B cell (primary cell): Measurements from ENCODE around the gene BSND. TPM values are rescaled to one million over a fixed set of nuclear protein-coding genes. Genes with fewer than 3 reads are reported as not detected.

ENCODE experiments used
- ATAC-seq: fragments of 200-7000 bp; cut with Tn5 transposase; one replicate; pipeline ENCODE4 v1.10.0; 2021; ENCODE audit warnings: low read depth, mild to moderate bottlenecking, moderate number of reproducible peaks, moderate library complexity
- CTCF ChIA-PET: fragments of 350-600 bp; sonication (Branson Sonifier 250); formaldehyde crosslinking; loops from one replicate; lab custom pipeline; 2021; ENCODE audit warnings: antibody characterized with exemption, inconsistent platforms; lab: Charles Lee
- POLR2A ChIA-PET: fragments of 350-600 bp; sonication (Branson Sonifier 250); formaldehyde crosslinking; loops from one replicate; lab custom pipeline; 2021; ENCODE audit warnings: antibody characterized with exemption; lab: Charles Lee
- DNase-seq: peaks from one replicate; pipeline ENCODE4 v3.0.0; 2013
- H2AFZ ChIP-seq: 2 replicates; pipeline ENCODE4 v1.6.1; 2012; ENCODE audit warnings: mild to moderate bottlenecking, low read depth, low read length; ENCODE audit not compliant: insufficient read depth, poor library complexity, severe bottlenecking
- H3K27ac ChIP-seq, 2 donors: 1 replicate in 1 of 2; 2 replicates in 1 of 2; pipeline ENCODE4 v1.5.1; 2012 to 2013; ENCODE audit warnings: low read length in 2 of 2, mild to moderate bottlenecking in 2 of 2, moderate library complexity in 1 of 2
- H3K27me3 ChIP-seq, 4 experiments: fragments of 200-600 bp in 1 of 4; sonication (generic) in 1 of 4; replicated peaks in 1 of 4; 1 replicate in 2 of 4; 2 replicates in 2 of 4; pipeline versions ENCODE4 v1.6.1 to v1.7.0; 2013 to 2016; ENCODE audit warnings: low read length in 3 of 4, mild to moderate bottlenecking in 2 of 4, mixed read lengths in 1 of 4, moderate library complexity in 1 of 4; ENCODE audit not compliant: insufficient read depth in 4 of 4, control insufficient read depth in 3 of 4; ENCODE audit errors: control extremely low read depth in 1 of 4
- H3K36me3 ChIP-seq, 2 experiments: replicated peaks in 1 of 2; 1 replicate in 1 of 2; 2 replicates in 1 of 2; pipeline versions ENCODE4 v1.6.1 to v1.7.1; 2013; ENCODE audit warnings: low read length in 1 of 2; ENCODE audit not compliant: insufficient read depth in 2 of 2, control insufficient read depth in 1 of 2; ENCODE audit errors: control extremely low read depth in 1 of 2, extremely low read depth in 1 of 2
- H3K4me1 ChIP-seq, 2 donors: fragments of 200-600 bp in 1 of 2; sonication (generic) in 1 of 2; 1 replicate in 1 of 2; 2 replicates in 1 of 2; pipeline versions ENCODE4 v1.5.1 to v1.6.1; 2013 to 2017; ENCODE audit warnings: low read length in 2 of 2; ENCODE audit not compliant: control insufficient read depth in 2 of 2, insufficient read depth in 2 of 2
- H3K4me2 ChIP-seq: replicated peaks from 2 replicates; pipeline ENCODE3; 2012; ENCODE audit warnings: mild to moderate bottlenecking, low read depth, low read length; ENCODE audit not compliant: poor library complexity, severe bottlenecking
- H3K4me3 ChIP-seq, 5 experiments: fragments of 200-600 bp in 1 of 5; sonication (generic) in 1 of 5; 1 replicate in 3 of 5; 2 replicates in 2 of 5; pipeline versions ENCODE4 v1.5.1 to v1.7.0; 2011 to 2016; ENCODE audit warnings: low read length in 4 of 5, mild to moderate bottlenecking in 4 of 5, low read depth in 2 of 5, control low read depth in 1 of 5, moderate library complexity in 1 of 5; ENCODE audit not compliant: insufficient read depth in 1 of 5; ENCODE audit errors: control extremely low read depth in 1 of 5, extremely low read depth in 1 of 5
- H3K79me2 ChIP-seq: fragments of 200-600 bp; sonication (generic); one replicate; pipeline ENCODE4 v1.6.0; 2016; ENCODE audit warnings: low read length; ENCODE audit not compliant: control insufficient read depth, insufficient read depth
- H3K9ac ChIP-seq: fragments of 200-600 bp; sonication (generic); 2 replicates; pipeline ENCODE4 v1.6.1; 2017; ENCODE audit warnings: mild to moderate bottlenecking, low read length, moderate library complexity
- H3K9me3 ChIP-seq, 3 donors: one replicate each; pipeline versions ENCODE4 v1.6.1 to v1.7.1; 2013; ENCODE audit warnings: low read length in 2 of 3; ENCODE audit not compliant: control insufficient read depth in 2 of 3, insufficient read depth in 1 of 3; ENCODE audit errors: control extremely low read depth in 1 of 3
- H4K20me1 ChIP-seq: 2 replicates; pipeline ENCODE4 v1.6.0; 2012; ENCODE audit warnings: mild to moderate bottlenecking, low read length; ENCODE audit not compliant: insufficient read depth, control insufficient read depth, poor library complexity, severe bottlenecking
- H3K27ac Mint-ChIP-seq: one replicate; pipeline ENCODE4 v1.8.0; 2021; ENCODE audit warnings: mixed read lengths
- H3K27me3 Mint-ChIP-seq: one replicate; pipeline ENCODE4 v1.8.0; 2021; ENCODE audit warnings: mixed read lengths
- H3K4me1 Mint-ChIP-seq: one replicate; pipeline ENCODE4 v1.8.0; 2021; ENCODE audit warnings: mixed read lengths
- H3K4me3 Mint-ChIP-seq: one replicate; pipeline ENCODE4 v1.8.0; 2021; ENCODE audit warnings: mixed read lengths
- H3K9me3 Mint-ChIP-seq: one replicate; pipeline ENCODE4 v1.8.0; 2022; ENCODE audit warnings: mixed read lengths; ENCODE audit not compliant: insufficient read depth
- CTCF ChIP-seq: fragments of 200-600 bp; IDR thresholded peaks from one replicate; pipeline ENCODE4 v1.8.0; 2022; ENCODE audit warnings: antibody characterized with exemption, mild to moderate bottlenecking
- EZH2 ChIP-seq: IDR thresholded peaks from 2 replicates; pipeline ENCODE4 v1.6.1; 2012; ENCODE audit warnings: borderline replicate concordance, low read depth, mild to moderate bottlenecking, moderate library complexity, low read length; ENCODE audit not compliant: insufficient read depth, poor library complexity, severe bottlenecking
- WGBS: methylation state at CpG from one replicate; pipeline ENCODE4 v1.1.5; 2013; ENCODE audit warnings: missing lambda C conversion rate; ENCODE audit not compliant: insufficient coverage; 5-methylcytosine and 5-hydroxymethylcytosine counted together
- intact Hi-C: fragments of 100-400 bp; cut with micrococcal nuclease; formaldehyde crosslinking; loops from one replicate; pipeline ENCODE4 v1.10.0; 2022
- polyA plus RNA-seq: library from polyadenylated mRNA; depleted of rRNA; stranded (reverse); fragments of >200 nt; gene quantifications from 2 replicates; pipeline ENCODE4 v1.2.3, GENCODE V29; 2012
- total RNA-seq, 2 donors: library from RNA; stranded (reverse); fragments of 120-200 nt in 1 of 2; gene quantifications; 1 replicate in 1 of 2; 2 replicates in 1 of 2; pipeline versions ENCODE4 v1.2.3 to v1.2.4, GENCODE V29; 2013 to 2022

The BSND gene
- total and polyA plus RNA-seq, 2 donors (not counting 1 experiment from before 2014, with no cell fraction given), result not detected

- TF ChIP-seq CTCF, result no peak
- intact Hi-C loops, result no loop called here
- H3K9me3 Mint-ChIP-seq, result no peaks in the 10 kb centered on the region
- no peak for ATAC-seq
- H4K20me1 ChIP-seq, result no peaks in the 10 kb centered on the region
- no peak overlapping the region for H3K4me2 ChIP-seq
- H3K27ac ChIP-seq, result no peak overlapping the region
- no peak for DNase-seq
- no peaks in the 10 kb centered on the region for H3K79me2 ChIP-seq
- H3K27me3 Mint-ChIP-seq, result peaks cover 8% of the 10 kb centered on the region
- POLR2A ChIA-PET, result no interaction called here
- no peak overlapping the region for H3K27ac Mint-ChIP-seq
- no peaks in the 10 kb centered on the region for H3K4me1 ChIP-seq
- WGBS, result 88% methylated on average over 7 of the region's 10 CpGs
- H3K4me1 Mint-ChIP-seq, result no peaks in the 10 kb centered on the region
- H3K36me3 ChIP-seq, result no peaks in the 10 kb centered on the region
- H3K9ac ChIP-seq, result no peak overlapping the region
- peaks cover 0 to 5% (median 0%) of the 10 kb centered on the region in 4 experiments for H3K27me3 ChIP-seq
- H3K4me3 ChIP-seq, result no peak overlapping the region
- CTCF ChIA-PET, result no interaction called here
- H3K9me3 ChIP-seq, result peaks cover 0 to 11% (median 0%) of the 10 kb centered on the region in 3 donors
- no peak overlapping the region for H3K4me3 Mint-ChIP-seq
- no peak overlapping the region for H2AFZ ChIP-seq
Measured at GRCh38 chr1:55005351-55006140, 6.8 kb downstream of the BSND start.

- Mint-ChIP-seq H3K9me3 (no peaks in the 10 kb centered on the region), H3K27me3 (peaks cover 6% of the 10 kb centered on the region), H3K4me3 (no peak overlapping the region), H3K4me1 (no peaks in the 10 kb centered on the region), H3K27ac (no peak overlapping the region)
- 91% methylated on average over 8 of the region's 12 CpGs for WGBS
- ChIA-PET POLR2A (no interaction called here), CTCF (no interaction called here)
- no peak for ATAC-seq
- H4K20me1 ChIP-seq, result no peaks in the 10 kb centered on the region
- no peaks in the 10 kb centered on the region for H3K4me1 ChIP-seq
- H3K9ac ChIP-seq, result no peak overlapping the region
- H3K79me2 ChIP-seq, result no peaks in the 10 kb centered on the region
- H2AFZ ChIP-seq, result no peak overlapping the region
- H3K36me3 ChIP-seq, result no peaks in the 10 kb centered on the region
- no peak overlapping the region for H3K4me2 ChIP-seq
- TF ChIP-seq CTCF (no peak), EZH2 (no peak)
- no peak overlapping the region for H3K4me3 ChIP-seq
- intact Hi-C loops, result no loop called here
- peaks cover 0 to 11% (median 0%) of the 10 kb centered on the region in 3 donors for H3K9me3 ChIP-seq
- no peak for DNase-seq
- no peak overlapping the region for H3K27ac ChIP-seq
- peaks cover 0 to 3% (median 0%) of the 10 kb centered on the region in 4 experiments for H3K27me3 ChIP-seq
Measured at GRCh38 chr1:55006931-55007330, 8.2 kb downstream of the BSND start.
